HFF-Myc (cell line): Measurements from ENCODE around the gene RPL15.

Experiments used
- DNase-seq: peaks from one replicate; pipeline ENCODE4 v3.0.0-alpha.2; 2011; ENCODE audit warnings: low read depth; ENCODE audit errors: extremely low read depth
- H3K4me3 ChIP-seq: replicated peaks from 2 replicates; pipeline ENCODE4 v1.5.1; 2011; ENCODE audit warnings: low read depth, mild to moderate bottlenecking, control low read depth, low read length
- CTCF ChIP-seq: IDR thresholded peaks from 2 replicates; pipeline ENCODE4 v1.5.1; 2012; ENCODE audit warnings: mild to moderate bottlenecking, low read depth, low read length, control low read depth; ENCODE audit errors: missing control alignments

The RPL15 gene

GRCh38 chr3:23944007-23944783, 27.3 kb downstream of the RPL15 start:
- DNase-seq = no peak
- TF ChIP-seq CTCF = no peak
- H3K4me3 ChIP-seq = peak overlapping the region; percentile 52

GRCh38 chr3:23944861-23945662, 28.1 kb downstream of the RPL15 start, which contains the start of gene NR1D2:
Gene NR1D2, plus strand, starts transcription at chr3:23945286. Its CDS starts 293 bp downstream, at chr3:23945579.
- DNase-seq = no peak
- H3K4me3 ChIP-seq = peak within 1 kb of the TSS; percentile 71
- no peak for TF ChIP-seq CTCF

GRCh38 chr3:23945663-23945912, 28.7 kb downstream of the RPL15 start:
- DNase-seq = no peak
- H3K4me3 ChIP-seq = peak overlapping the region; percentile 52
- no peak for TF ChIP-seq CTCF

- no peak for TF ChIP-seq CTCF
- DNase-seq = peak; percentile 67
These were observed 29.2 kb downstream of the RPL15 start for GRCh38 chr3:23945913-23946687.

GRCh38 chr3:23948761-23949160, 31.8 kb downstream of the RPL15 start:
- no peak overlapping the region for H3K4me3 ChIP-seq
- TF ChIP-seq CTCF = no peak
- no peak for DNase-seq

More at GRCh38 chr3:23945913-23946687, 29.2 kb downstream of the RPL15 start:
- peak overlapping the region; percentile 71 for H3K4me3 ChIP-seq

- no peak overlapping the region for H3K4me3 ChIP-seq
- DNase-seq = no peak
- no peak for TF ChIP-seq CTCF
These were observed 32.9 kb downstream of the RPL15 start for GRCh38 chr3:23949784-23950183.
